ENCODE results near the gene MAK. TPM values are rescaled to one million over a fixed set of nuclear protein-coding genes. Genes with fewer than 3 reads are reported as not detected.

MAK gene
- total and polyA plus RNA-seq, 4 donors = 0.02 to 0.26 (median 0.13) TPM

DNA sequence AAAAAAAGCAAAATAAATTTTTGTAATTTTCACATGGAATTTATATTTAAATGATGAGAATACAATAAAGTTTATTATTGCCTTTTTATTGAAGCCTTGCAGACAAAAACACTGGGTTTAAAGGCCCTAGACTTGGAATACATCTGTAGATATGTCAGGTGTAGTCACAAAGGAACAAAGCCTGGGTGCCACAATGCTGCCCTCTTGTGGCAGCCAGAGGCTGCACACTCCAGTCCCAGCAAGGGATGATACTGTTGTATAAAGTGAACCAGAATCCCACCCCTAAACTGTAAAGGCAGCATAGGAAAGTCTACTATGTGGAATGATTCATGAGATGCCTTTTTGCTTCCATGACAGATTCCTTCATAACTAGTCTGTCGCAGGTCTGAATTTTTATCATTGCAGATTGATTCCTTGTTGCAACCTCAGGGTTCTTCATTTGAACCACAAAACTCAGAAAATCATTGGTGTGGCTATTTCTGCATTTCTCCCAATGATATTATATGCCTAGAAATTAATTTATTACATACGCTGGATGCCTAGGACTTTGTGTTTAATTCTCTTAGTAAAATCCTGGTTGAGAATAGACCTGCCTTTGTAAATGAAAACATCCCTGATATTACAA, 37.0 kb downstream of the MAK start:
- Histone ChIP-seq H3K27me3 (ENCODE audit: control insufficient read depth in 4 of 4, insufficient read depth in 4 of 4, low read length in 3 of 4) (no peaks in the 10 kb centered on the region), H3K4me3 (ENCODE audit: low read depth in 1 of 3, low read length in 3 of 3) (no peak overlapping the region), H3K27ac (ENCODE audit: low read depth in 1 of 2, low read length in 2 of 2) (no peak overlapping the region), H3K9me3 (ENCODE audit: control insufficient read depth in 4 of 4, low read length in 3 of 4) (no peaks in the 10 kb centered on the region), H3K9ac (ENCODE audit: low read depth in 1 of 2, low read length in 2 of 2) (no peak overlapping the region), H3K4me1 (ENCODE audit: control insufficient read depth in 4 of 4, insufficient read depth in 4 of 4, low read length in 3 of 4) (no peaks in the 10 kb centered on the region), H3K36me3 (ENCODE audit: control insufficient read depth in 4 of 4, insufficient read depth in 3 of 4, low read depth in 1 of 4, low read length in 3 of 4) (no peaks in the 10 kb centered on the region)
- no peak for TF ChIP-seq GABPA (IDR thresholded peaks at IDR 0.05 in 1 of 2, conservative IDR thresholded peaks at IDR 0.05 in 1 of 2)
- peak; percentile 92 to 93 for TF ChIP-seq RAD21 (IDR thresholded peaks at IDR 0.05)
- TF ChIP-seq, protein P1, sequence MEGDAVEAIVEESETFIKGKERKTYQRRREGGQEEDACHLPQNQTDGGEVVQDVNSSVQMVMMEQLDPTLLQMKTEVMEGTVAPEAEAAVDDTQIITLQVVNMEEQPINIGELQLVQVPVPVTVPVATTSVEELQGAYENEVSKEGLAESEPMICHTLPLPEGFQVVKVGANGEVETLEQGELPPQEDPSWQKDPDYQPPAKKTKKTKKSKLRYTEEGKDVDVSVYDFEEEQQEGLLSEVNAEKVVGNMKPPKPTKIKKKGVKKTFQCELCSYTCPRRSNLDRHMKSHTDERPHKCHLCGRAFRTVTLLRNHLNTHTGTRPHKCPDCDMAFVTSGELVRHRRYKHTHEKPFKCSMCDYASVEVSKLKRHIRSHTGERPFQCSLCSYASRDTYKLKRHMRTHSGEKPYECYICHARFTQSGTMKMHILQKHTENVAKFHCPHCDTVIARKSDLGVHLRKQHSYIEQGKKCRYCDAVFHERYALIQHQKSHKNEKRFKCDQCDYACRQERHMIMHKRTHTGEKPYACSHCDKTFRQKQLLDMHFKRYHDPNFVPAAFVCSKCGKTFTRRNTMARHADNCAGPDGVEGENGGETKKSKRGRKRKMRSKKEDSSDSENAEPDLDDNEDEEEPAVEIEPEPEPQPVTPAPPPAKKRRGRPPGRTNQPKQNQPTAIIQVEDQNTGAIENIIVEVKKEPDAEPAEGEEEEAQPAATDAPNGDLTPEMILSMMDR (IDR thresholded peaks at IDR 0.05; ENCODE audit: low read depth, low read length, missing input control) = peak; percentile 97
- peak; percentile 72 for DNase-seq (ENCODE audit: low spot score)
- WGBS = 34% methylated on average over 2 of the region's 2 CpGs

DNA sequence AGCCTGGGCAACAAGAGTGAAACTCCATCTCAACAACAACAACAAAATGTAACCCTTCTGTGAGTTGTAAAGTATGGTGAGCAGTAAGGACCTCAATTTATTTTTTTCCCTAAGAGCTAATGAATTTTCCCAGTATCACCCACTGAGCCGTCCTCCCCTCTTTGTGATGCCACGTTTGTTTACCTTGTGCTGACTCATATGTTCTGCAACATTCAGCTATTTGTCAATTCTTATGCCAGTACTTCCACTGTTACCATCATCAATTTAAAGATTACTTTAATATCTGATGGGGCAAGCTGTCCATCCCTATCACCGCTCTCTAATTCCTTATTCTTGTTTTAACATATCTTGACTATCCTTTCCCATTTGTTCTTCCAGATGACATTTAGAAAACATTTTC, 37.5 kb downstream of the MAK start:
- 62% methylated on average over 3 of the region's 3 CpGs for WGBS
- no peak overlapping the region for H3K4me3 ChIP-seq (ENCODE audit: low read depth in 1 of 3, low read length in 3 of 3)
- no peak overlapping the region for H3K27ac ChIP-seq (ENCODE audit: low read depth in 1 of 2, low read length in 2 of 2)
- no peaks in the 10 kb centered on the region for H3K4me1 ChIP-seq (ENCODE audit: control insufficient read depth in 4 of 4, insufficient read depth in 4 of 4, low read length in 3 of 4)
- H3K27me3 ChIP-seq (ENCODE audit: control insufficient read depth in 4 of 4, insufficient read depth in 4 of 4, low read length in 3 of 4) = no peaks in the 10 kb centered on the region
- no peaks in the 10 kb centered on the region for H3K9me3 ChIP-seq (ENCODE audit: control insufficient read depth in 4 of 4, low read length in 3 of 4)
- H3K36me3 ChIP-seq (ENCODE audit: control insufficient read depth in 4 of 4, insufficient read depth in 3 of 4, low read depth in 1 of 4, low read length in 3 of 4) = no peaks in the 10 kb centered on the region
- DNase-seq (ENCODE audit: low spot score) = no peak
- TF ChIP-seq JUND (IDR thresholded peaks at IDR 0.05) = peak in 1 of 2 donors; percentile 77
- TF ChIP-seq, protein P2, sequence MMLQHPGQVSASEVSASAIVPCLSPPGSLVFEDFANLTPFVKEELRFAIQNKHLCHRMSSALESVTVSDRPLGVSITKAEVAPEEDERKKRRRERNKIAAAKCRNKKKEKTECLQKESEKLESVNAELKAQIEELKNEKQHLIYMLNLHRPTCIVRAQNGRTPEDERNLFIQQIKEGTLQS (IDR thresholded peaks at IDR 0.05) = peak; percentile 40
- TF ChIP-seq SP1 (IDR thresholded peaks at IDR 0.05) = no peak
- H3K9ac ChIP-seq (ENCODE audit: low read depth in 1 of 2, low read length in 2 of 2) = no peak overlapping the region

DNA sequence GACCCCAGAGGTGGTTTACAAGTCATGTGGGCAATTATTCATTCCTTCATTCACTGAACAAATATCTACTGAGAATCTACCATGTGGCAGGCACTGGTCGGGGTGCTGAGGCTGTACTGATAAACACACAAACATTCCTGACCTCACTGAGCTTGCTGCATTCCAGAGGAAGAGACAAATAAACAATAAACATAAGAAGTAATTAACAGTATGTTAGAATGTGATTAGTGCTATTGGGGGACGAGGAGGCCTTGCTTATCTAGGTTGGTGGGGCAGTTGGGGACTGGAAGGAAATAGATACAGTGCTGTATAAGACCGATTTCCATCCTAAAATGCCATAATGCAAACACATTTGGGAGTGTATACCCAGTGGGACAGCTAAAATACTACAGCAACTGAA, 44.1 kb downstream of the MAK start:
- no peak overlapping the region for H3K9ac ChIP-seq (ENCODE audit: low read depth in 1 of 2, low read length in 2 of 2)
- no peak overlapping the region for H3K4me3 ChIP-seq (ENCODE audit: low read depth in 1 of 3, low read length in 3 of 3)
- no peaks in the 10 kb centered on the region for H3K9me3 ChIP-seq (ENCODE audit: control insufficient read depth in 4 of 4, low read length in 3 of 4)
- H3K27ac ChIP-seq (ENCODE audit: low read depth in 1 of 2, low read length in 2 of 2) = no peak overlapping the region
- no peak for DNase-seq (ENCODE audit: low spot score)
- no peaks in the 10 kb centered on the region for H3K4me1 ChIP-seq (ENCODE audit: control insufficient read depth in 4 of 4, insufficient read depth in 4 of 4, low read length in 3 of 4)
- H3K27me3 ChIP-seq (ENCODE audit: control insufficient read depth in 4 of 4, insufficient read depth in 4 of 4, low read length in 3 of 4) = no peaks in the 10 kb centered on the region
- TF ChIP-seq RXRA (IDR thresholded peaks at IDR 0.05) = no peak
- WGBS = 79% methylated on average over 3 of the region's 3 CpGs
- peaks cover 0 to 3% (median under 1%) of the 10 kb centered on the region in 4 donors for H3K36me3 ChIP-seq (ENCODE audit: control insufficient read depth in 4 of 4, insufficient read depth in 3 of 4, low read depth in 1 of 4, low read length in 3 of 4)

DNA sequence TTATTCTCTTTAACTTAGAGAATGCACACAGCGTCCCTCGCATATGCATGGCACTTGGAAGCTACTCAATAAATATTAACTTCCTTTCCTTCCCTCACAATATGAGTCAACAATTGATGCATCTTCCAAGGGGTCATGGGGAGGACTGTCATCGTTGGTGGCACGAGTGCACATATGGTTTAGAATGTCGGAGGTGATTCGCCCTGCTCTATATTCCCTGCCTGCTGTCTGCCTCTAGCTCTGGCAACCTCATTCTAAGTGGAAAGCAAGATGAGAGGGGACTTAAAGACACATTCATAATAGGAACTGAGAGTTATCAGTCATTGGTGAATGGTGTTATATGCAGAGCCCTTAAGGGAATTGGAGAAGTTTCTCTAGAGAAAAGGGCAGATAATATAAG, 44.6 kb downstream of the MAK start:
- no peak overlapping the region for H3K9ac ChIP-seq (ENCODE audit: low read depth in 1 of 2, low read length in 2 of 2)
- H3K4me1 ChIP-seq (ENCODE audit: control insufficient read depth in 4 of 4, insufficient read depth in 4 of 4, low read length in 3 of 4) = no peaks in the 10 kb centered on the region
- no peaks in the 10 kb centered on the region for H3K27me3 ChIP-seq (ENCODE audit: control insufficient read depth in 4 of 4, insufficient read depth in 4 of 4, low read length in 3 of 4)
- WGBS = 94% methylated on average over 6 of the region's 6 CpGs
- no peaks in the 10 kb centered on the region for H3K9me3 ChIP-seq (ENCODE audit: control insufficient read depth in 4 of 4, low read length in 3 of 4)
- H3K4me3 ChIP-seq (ENCODE audit: low read depth in 1 of 3, low read length in 3 of 3) = no peak overlapping the region
- H3K27ac ChIP-seq (ENCODE audit: low read depth in 1 of 2, low read length in 2 of 2) = no peak overlapping the region
- TF ChIP-seq FOXA1 (IDR thresholded peaks at IDR 0.05) (no peak), YY1 (IDR thresholded peaks at IDR 0.05) (no peak)
- peaks cover 0 to 3% (median 1%) of the 10 kb centered on the region in 4 donors for H3K36me3 ChIP-seq (ENCODE audit: control insufficient read depth in 4 of 4, insufficient read depth in 3 of 4, low read depth in 1 of 4, low read length in 3 of 4)
- DNase-seq (ENCODE audit: low spot score) = no peak

All from liver (tissue), 9 donors.